ENCODE results near the gene DISC1. TPM values are rescaled to one million over a fixed set of nuclear protein-coding genes. Genes with fewer than 3 reads are reported as not detected.
"Not testable (repeated sequence)": the region's sequence is repeated elsewhere in the genome, so short reads cannot be mapped to it uniquely, and the experiment has no call there.

Gene DISC1
- total and polyA plus RNA-seq, 2 of the 13 experiments (the other 11 are each of a cell fraction or from before 2014, with no cell fraction given), result 4.2 to 4.6 TPM

DNA sequence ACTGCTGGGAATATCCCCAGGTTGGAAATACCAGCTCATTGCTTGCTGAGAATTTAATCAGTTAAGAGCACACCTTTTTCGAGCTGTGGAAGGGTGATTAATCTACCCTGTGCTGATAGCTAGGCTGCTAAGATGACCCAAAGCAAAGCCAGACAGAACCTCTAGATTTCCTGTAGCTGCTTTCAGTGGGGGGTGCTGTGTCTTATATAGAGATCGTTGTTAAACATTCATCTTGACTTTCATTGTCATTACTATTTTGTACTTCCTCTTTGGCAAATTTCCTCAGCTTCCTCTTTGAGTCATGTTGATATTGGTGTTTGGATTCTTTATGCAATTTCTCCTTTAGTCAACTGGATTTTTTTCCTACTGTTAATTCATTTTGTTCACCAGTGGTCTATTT lies 155.3 kb downstream of the DISC1 start:
- no peak for DNase-seq (ENCODE audit: low spot score)
- Histone ChIP-seq H3K27me3 (ENCODE audit: control insufficient read depth in 1 of 2, insufficient read depth in 2 of 2, low read length in 2 of 2) (no peaks in the 10 kb centered on the region), H2AFZ (ENCODE audit: low read length) (no peak overlapping the region), H3K4me2 (ENCODE audit: low read depth, low read length) (no peak overlapping the region), H3K36me3 (replicated peaks in 1 of 2; ENCODE audit: control insufficient read depth in 1 of 2, insufficient read depth in 2 of 2, low read length in 2 of 2) (no peaks in the 10 kb centered on the region), H3K4me1 (ENCODE audit: insufficient read depth, low read length) (no peaks in the 10 kb centered on the region), H3K4me3 (replicated peaks in 1 of 3; ENCODE audit: insufficient read depth in 1 of 3, low read depth in 2 of 3, low read length in 3 of 3) (no peak overlapping the region), H3K9me3 (ENCODE audit: low read length) (no peaks in the 10 kb centered on the region), H3K79me2 (ENCODE audit: insufficient read depth, low read length) (no peaks in the 10 kb centered on the region), H4K20me1 (ENCODE audit: insufficient read depth, low read length) (no peaks in the 10 kb centered on the region), H3K27ac (ENCODE audit: extremely low read length, insufficient read depth, low read length) (no peak overlapping the region), H3K9ac (ENCODE audit: insufficient read depth, low read depth, low read length) (no peak overlapping the region)
- FAIRE-seq, result no peak
- ChIA-PET POLR2A (no interaction called here), CTCF (ENCODE audit: low intra/inter-chr PET ratio, low total read pairs) (no interaction called here)
- intact Hi-C loops (cut with micrococcal nuclease; ENCODE audit: unreplicated experiment) (no loop called here), in situ Hi-C loops (cut with HindIII; ENCODE audit: extremely low pct_ligation_motif_present, low pct_unique_long_range_greater_than_20kb) (no loop called here)
- no peak for ATAC-seq
- TF ChIP-seq ZNF570 (CRISPR knock-in tag; IDR thresholded peaks at IDR 0.05; ENCODE audit: borderline replicate concordance) (no peak), HOXD1 (CRISPR knock-in tag; IDR thresholded peaks at IDR 0.05) (no peak), DR1 (CRISPR knock-in tag; IDR thresholded peaks at IDR 0.05) (no peak), REPIN1 (CRISPR knock-in tag; IDR thresholded peaks at IDR 0.05; ENCODE audit: borderline replicate concordance, low read depth) (no peak), SNAI1 (CRISPR knock-in tag; IDR thresholded peaks at IDR 0.05; ENCODE audit: borderline replicate concordance) (no peak), ZNF503 (CRISPR knock-in tag; IDR thresholded peaks at IDR 0.05) (no peak), RARA (CRISPR knock-in tag; IDR thresholded peaks at IDR 0.05) (no peak), ISL2 (CRISPR knock-in tag; IDR thresholded peaks at IDR 0.05) (no peak), EHMT2 (IDR thresholded peaks at IDR 0.05; ENCODE audit: borderline replicate concordance, low read depth, low read length) (no peak), GATAD1 (CRISPR knock-in tag; IDR thresholded peaks at IDR 0.05) (no peak)
- no TSS peak for BruUV-seq (replicated peaks)
- WGBS (ENCODE audit: low lambda C conversion rate), result 88% methylated on average over 2 of the region's 2 CpGs

DNA sequence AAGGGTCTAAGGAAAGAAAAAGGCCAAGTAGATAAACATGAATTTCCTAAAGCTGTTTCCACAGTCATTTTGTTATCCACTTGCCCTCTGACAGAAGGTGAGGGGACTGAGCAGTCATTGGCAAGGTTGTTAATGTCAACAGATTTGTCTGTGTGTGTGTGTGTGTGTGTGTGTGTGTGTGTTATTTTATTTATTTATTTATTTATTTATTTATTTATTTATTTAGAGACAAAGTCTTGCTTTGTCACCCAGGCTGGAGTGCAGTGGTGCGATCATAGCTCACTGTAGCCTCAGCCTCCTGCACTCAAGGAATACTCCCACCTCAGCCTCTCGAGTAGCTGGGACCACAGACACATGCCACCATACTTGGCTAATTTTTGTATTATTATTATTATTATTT lies 158.5 kb downstream of the DISC1 start:
- POLR2A ChIA-PET; H3K36me3 ChIP-seq (replicated peaks in 1 of 2; ENCODE audit: control insufficient read depth in 1 of 2, insufficient read depth in 2 of 2, low read length in 2 of 2); H3K9me3 ChIP-seq (ENCODE audit: low read length); in situ Hi-C loops (cut with HindIII; ENCODE audit: extremely low pct_ligation_motif_present, low pct_unique_long_range_greater_than_20kb); H3K79me2 ChIP-seq (ENCODE audit: insufficient read depth, low read length); H2AFZ ChIP-seq (ENCODE audit: low read length); CTCF ChIA-PET (ENCODE audit: low intra/inter-chr PET ratio, low total read pairs); BruUV-seq (replicated peaks); H3K27ac ChIP-seq (ENCODE audit: extremely low read length, insufficient read depth, low read length); FAIRE-seq; DNase-seq (ENCODE audit: low spot score); H4K20me1 ChIP-seq (ENCODE audit: insufficient read depth, low read length); H3K27me3 ChIP-seq (ENCODE audit: control insufficient read depth in 1 of 2, insufficient read depth in 2 of 2, low read length in 2 of 2); H3K9ac ChIP-seq (ENCODE audit: insufficient read depth, low read depth, low read length); H3K4me2 ChIP-seq (ENCODE audit: low read depth, low read length); H3K4me3 ChIP-seq (replicated peaks in 1 of 3; ENCODE audit: insufficient read depth in 1 of 3, low read depth in 2 of 3, low read length in 3 of 3); intact Hi-C loops (cut with micrococcal nuclease; ENCODE audit: unreplicated experiment); H3K4me1 ChIP-seq (ENCODE audit: insufficient read depth, low read length); ATAC-seq: not testable (repeated sequence)
- WGBS (ENCODE audit: low lambda C conversion rate), result 92% methylated on average over 2 of the region's 2 CpGs
